GM21367 (cell line): ENCODE measurements around the gene CSNK1A1.
"Not testable (repeated sequence)": the region's sequence is repeated elsewhere in the genome, so short reads cannot be mapped to it uniquely, and the experiment has no call there.

Experiments
- ATAC-seq: cut with Tn5 transposase; IDR thresholded peaks from one replicate; pipeline ENCODE4 v1.9.1; 2021; ENCODE audit not compliant: unreplicated experiment

Gene CSNK1A1

DNA sequence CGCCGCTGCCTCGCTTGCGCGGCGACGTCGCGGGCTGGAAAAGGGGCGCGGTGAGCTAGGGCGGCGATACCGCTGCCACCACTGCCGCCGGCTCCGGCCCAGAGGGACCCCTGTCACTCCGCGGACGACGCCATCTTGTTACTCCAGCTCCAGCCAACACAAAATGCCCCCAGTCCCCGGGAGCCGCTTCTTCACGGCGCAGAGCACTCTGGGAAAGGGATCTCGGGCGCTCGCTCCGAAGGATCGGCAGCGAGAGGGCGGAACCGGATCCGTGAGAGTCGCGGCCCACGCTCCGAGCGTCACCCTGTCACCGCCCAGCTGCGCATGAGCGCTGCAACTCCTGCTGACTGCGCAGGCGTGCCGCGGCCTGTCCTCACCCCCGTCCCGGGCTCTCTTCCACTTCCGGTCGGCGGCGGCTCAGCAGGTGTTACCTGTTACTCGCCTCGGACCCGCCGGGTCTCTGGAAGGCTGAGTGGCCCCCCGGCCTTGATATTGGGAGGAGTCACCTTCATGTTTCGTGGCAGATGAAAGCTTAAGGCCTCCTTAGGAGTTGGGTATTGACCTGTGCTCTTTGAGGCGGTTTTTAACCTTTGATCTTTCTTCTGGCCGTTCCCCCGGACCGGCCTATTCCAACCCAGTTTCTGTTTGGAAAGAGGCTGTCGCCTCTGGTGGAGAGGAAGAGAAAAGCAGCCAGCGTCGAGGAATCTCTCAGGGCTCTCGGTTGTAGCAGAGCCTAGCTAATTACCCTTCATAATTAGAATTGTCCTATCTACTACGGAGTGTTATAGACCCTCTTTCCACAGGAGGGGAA, at the start of gene CSNK1A1:
Gene CSNK1A1, minus strand, starts transcription at position 213 of the 811 bp plus-strand sequence. CDS start 475 bp downstream, outside the sequence.
- peak; percentile 80 for ATAC-seq

- no peak for ATAC-seq
These were observed 49.7 kb upstream of the CSNK1A1 start for GRCh38 chr5:149600932-149601331.

GRCh38 chr5:149599375-149599774, 48.1 kb upstream of the CSNK1A1 start:
- no peak for ATAC-seq

DNA sequence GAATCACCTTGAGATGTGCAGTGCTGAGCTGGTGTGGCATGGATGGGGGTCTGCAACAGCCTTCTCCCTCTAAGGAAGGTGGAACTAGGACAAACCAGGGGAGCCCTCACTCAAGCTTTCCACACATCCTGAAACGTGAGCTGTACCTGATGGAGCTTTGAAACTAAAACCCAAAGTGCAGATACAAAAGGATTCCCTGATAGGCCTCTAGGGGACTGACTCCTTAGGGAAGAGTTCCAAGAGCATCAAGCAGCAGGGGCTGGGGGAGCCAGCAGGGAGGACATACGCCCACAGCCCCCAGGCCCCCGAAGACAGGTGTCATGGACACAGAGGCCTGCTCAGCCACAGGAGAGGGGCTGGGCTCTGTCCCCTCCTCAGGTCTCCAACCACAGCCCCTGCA, 47.7 kb upstream of the CSNK1A1 start:
- ATAC-seq: no peak

- ATAC-seq: not testable (repeated sequence)
These were observed 47.0 kb upstream of the CSNK1A1 start for GRCh38 chr5:149598234-149598633.

- ATAC-seq: no peak
These were observed 46.4 kb upstream of the CSNK1A1 start for GRCh38 chr5:149597618-149598017.

DNA sequence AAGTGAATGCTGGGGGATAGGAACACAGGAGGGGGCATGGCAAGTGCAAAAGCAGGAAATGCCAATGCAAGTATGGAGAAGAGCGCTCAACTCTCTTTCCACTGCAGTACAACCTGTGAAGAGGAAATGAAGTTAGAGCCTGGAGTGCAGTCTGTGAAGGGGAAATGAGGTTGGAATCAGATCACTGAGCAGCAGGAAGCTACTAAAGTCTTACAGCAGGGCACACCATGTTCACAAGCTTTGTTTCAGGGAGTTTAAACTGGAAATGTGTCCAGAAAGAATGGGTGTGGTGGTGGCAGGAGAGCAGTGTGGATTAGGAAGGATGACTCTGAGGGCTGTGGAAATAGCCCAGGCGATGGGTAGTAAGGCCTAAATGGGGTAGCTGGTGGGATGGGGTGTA, 45.5 kb upstream of the CSNK1A1 start:
- no peak for ATAC-seq

DNA sequence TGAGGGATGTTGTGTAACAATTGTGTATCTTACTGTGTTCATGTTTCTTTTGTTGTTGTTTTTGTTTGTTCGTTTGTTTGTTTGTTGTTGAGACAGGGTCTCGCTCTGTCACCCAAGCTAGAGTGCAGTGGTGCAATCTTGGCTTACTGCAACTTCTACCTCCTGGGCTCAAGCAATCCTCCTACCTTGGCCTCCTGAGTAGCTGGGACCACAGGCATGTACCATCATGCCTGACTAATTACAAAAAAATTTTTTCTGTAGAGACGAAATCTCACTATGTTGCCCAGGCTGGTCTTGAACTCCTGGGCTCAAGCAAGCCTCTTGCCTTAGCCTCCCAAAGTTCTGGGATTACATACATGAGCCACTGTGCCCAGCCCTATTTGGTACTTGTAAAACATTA, 43.9 kb upstream of the CSNK1A1 start:
- not testable (repeated sequence) for ATAC-seq

DNA sequence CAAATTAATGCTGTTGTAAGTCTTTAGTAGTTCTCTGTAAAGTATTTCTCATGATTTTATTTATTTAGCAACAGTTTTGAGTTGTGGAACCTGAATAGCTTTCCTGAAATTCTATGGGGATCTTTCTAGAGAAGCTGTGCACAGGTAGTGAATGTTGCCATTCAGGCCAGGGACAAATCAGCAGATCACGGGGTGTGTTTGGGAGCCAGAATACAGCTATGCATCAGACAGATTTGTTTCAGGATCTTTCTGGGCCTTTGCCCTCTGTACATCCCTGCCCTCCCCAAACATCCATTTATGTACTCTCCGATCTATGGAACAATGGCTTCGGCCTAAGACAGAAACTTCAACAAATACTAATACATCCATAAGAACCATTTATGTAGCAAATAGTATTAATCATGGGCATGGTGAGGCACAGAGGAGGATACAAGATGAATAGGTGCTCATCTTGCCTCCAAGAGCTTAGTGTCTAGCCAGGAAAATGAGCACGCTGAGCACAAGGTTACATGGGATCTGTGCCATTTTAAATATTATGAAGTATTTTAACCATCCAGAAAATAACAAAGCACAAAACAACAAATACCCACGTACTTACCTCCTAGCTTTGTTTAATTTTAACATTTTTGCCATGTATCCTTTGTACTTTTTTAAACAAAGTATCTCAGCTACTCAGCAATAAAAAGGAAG, 43.1 kb upstream of the CSNK1A1 start:
- no peak for ATAC-seq

GRCh38 chr5:149593370-149593769, 42.1 kb upstream of the CSNK1A1 start:
- ATAC-seq: no peak

GRCh38 chr5:149588936-149589335, 37.7 kb upstream of the CSNK1A1 start:
- no peak for ATAC-seq

- ATAC-seq: no peak
These were observed 35.6 kb upstream of the CSNK1A1 start for GRCh38 chr5:149586708-149587318.

- no peak for ATAC-seq
These were observed 34.7 kb upstream of the CSNK1A1 start for GRCh38 chr5:149585910-149586309.

GRCh38 chr5:149584121-149584520, 32.9 kb upstream of the CSNK1A1 start:
- ATAC-seq: no peak

GRCh38 chr5:149583394-149583793, 32.2 kb upstream of the CSNK1A1 start:
- no peak for ATAC-seq

DNA sequence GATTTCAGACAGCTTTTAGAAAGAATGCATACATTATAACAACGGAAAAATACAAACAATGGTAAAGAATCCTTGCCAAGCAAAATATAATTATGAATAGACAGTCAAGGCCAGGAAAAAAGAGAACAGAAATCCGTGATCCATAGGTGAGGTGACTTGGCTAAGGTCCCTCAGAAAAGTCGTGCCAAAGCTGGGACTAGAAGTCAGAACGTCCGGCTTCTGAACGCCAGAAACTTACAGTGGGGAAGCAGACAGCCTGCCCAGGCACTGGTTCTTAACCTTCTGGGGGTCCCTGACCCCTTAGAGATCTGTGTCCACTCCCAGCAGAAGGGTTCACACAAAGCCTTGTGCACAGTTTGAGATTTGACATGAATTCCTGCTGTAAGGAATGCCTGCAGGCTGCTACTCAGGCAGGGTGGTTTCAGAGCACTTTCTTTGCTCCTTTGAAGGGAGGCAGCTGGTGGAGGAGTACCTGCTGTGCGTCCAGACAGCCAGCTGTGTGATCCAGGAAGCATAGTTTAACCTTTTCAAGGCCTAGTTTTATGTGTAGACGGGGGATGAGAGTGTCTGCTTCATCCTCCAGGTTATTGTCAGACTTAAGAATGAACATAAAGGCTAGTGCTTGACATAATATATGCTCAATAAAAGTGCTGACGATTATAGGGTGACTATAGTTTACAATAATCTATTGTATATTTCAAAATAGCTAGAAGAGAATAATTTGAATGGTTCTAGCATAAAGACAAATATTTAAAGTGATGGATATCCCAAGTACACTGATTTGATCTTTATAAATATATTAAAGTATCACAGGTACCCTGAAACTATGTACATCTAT, 30.9 kb upstream of the CSNK1A1 start:
- no peak for ATAC-seq

GRCh38 chr5:149581192-149581861, 30.1 kb upstream of the CSNK1A1 start, which contains the start of gene ARHGEF37:
Gene ARHGEF37, plus strand, starts transcription at chr5:149581498. Its CDS starts 16,272 bp downstream, at chr5:149597770.
- ATAC-seq: no peak

DNA sequence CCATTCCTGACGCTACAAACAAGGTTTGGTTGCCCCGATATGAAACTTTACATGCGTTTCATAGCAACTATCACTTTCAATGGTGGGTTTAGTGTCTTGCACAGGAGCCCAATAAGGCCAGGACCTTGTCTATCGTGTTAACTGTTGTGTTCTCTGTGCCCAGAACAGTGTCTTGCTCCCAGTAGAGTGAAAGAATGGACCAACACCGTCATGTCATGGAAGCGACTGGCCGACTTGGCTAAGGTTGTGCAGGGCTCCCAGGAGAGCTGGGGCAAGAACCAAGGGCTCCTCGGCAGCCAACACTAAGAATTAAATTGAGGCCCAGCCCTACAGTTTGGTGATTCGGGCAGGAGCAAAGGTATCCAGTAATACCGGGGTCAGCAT, 29.6 kb upstream of the CSNK1A1 start:
- no peak for ATAC-seq

GRCh38 chr5:149578896-149579295, 27.7 kb upstream of the CSNK1A1 start:
- ATAC-seq: no peak

DNA sequence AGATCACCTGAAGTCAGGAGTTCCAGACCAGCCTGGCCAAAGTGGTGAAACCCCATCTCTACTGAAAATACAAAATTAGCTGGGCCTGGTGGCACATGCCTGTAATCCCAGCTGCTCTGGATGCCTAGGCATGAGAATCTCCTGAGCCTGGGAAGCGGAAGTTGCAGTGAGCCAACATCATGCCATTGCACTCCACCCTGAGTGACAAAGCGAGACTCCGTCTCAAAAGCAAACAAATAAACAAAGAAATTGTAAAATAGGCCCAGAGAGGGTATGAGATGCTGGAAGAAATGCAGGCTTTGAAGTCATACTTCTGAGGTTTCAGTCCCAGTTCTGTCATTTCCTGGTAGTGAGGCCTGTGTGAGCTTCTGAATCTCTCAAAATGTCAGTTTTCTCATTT, 24.8 kb upstream of the CSNK1A1 start:
- no peak for ATAC-seq
